ENCODE data around the gene TWIST2. TPM values are rescaled to one million over a fixed set of nuclear protein-coding genes. Genes with fewer than 3 reads are reported as not detected.

Gene TWIST2
- total RNA-seq, 2 donors from 2014 or later, result 1.9 TPM; not detected in 1

- Mint-ChIP-seq H3K27me3 (ENCODE audit: insufficient read depth) (peaks cover 8% of the 10 kb centered on the region), H3K4me1 (peaks cover 4% of the 10 kb centered on the region), H3K9me3 (peaks cover 4% of the 10 kb centered on the region), H3K36me3 (ENCODE audit: low read depth) (no peaks in the 10 kb centered on the region), H3K4me3 (no peak overlapping the region), H3K27ac (no peak overlapping the region)
- TF ChIP-seq, protein P1, sequence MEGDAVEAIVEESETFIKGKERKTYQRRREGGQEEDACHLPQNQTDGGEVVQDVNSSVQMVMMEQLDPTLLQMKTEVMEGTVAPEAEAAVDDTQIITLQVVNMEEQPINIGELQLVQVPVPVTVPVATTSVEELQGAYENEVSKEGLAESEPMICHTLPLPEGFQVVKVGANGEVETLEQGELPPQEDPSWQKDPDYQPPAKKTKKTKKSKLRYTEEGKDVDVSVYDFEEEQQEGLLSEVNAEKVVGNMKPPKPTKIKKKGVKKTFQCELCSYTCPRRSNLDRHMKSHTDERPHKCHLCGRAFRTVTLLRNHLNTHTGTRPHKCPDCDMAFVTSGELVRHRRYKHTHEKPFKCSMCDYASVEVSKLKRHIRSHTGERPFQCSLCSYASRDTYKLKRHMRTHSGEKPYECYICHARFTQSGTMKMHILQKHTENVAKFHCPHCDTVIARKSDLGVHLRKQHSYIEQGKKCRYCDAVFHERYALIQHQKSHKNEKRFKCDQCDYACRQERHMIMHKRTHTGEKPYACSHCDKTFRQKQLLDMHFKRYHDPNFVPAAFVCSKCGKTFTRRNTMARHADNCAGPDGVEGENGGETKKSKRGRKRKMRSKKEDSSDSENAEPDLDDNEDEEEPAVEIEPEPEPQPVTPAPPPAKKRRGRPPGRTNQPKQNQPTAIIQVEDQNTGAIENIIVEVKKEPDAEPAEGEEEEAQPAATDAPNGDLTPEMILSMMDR (conservative IDR thresholded peaks at IDR 0.05), result no peak
- no peak overlapping the region for H3K27ac ChIP-seq (ENCODE audit: low read depth, low read length)
- H3K9ac ChIP-seq (ENCODE audit: extremely low read depth, low read length, poor library complexity, severe bottlenecking), result no peak overlapping the region
- no peaks in the 10 kb centered on the region for H3K36me3 ChIP-seq (ENCODE audit: control insufficient read depth, insufficient read depth, low read length)
- no peaks in the 10 kb centered on the region for H3K4me1 ChIP-seq (ENCODE audit: control insufficient read depth, insufficient read depth, low read length)
- no peak overlapping the region for H3K4me3 ChIP-seq (ENCODE audit: low read length)
- H3K9me3 ChIP-seq (ENCODE audit: control insufficient read depth, low read length), result no peaks in the 10 kb centered on the region
- DNase-seq, result no peak
- no peaks in the 10 kb centered on the region for H3K27me3 ChIP-seq (ENCODE audit: control insufficient read depth, insufficient read depth, low read length, poor library complexity, severe bottlenecking)
- 92% methylated on average over 10 to 11 of the region's 11 CpGs for WGBS, 2 experiments (ENCODE audit: insufficient coverage in 1 of 2, insufficient read length in 1 of 2)
Observed at GRCh38 chr2:238919307-238919706, 71.4 kb downstream of the TWIST2 start.

DNA sequence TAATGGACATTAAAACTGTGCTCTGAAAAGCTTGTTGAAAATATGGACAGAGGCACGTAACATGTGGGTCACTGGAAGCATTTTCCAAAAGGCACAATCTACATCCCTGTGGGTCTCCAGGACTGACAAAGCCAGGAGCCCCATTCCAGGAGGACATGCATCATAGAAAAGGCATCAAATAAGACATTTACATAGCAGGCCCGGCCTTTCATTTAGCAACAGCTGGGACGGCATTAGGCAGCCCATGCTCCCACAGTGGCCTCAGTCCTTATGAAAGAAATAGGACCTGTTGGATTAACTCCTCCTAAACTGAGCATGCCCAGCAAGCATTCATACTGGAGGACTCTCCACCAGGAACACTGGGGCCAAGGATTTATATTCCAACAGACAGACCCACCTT lies 72.2 kb downstream of the TWIST2 start:
- Histone ChIP-seq H3K27me3 (ENCODE audit: control insufficient read depth, insufficient read depth, low read length, poor library complexity, severe bottlenecking) (no peaks in the 10 kb centered on the region), H3K4me1 (ENCODE audit: control insufficient read depth, insufficient read depth, low read length) (no peaks in the 10 kb centered on the region), H3K9ac (ENCODE audit: extremely low read depth, low read length, poor library complexity, severe bottlenecking) (no peak overlapping the region), H3K36me3 (ENCODE audit: control insufficient read depth, insufficient read depth, low read length) (no peaks in the 10 kb centered on the region), H3K27ac (ENCODE audit: low read depth, low read length) (no peak overlapping the region), H3K9me3 (ENCODE audit: control insufficient read depth, low read length) (no peaks in the 10 kb centered on the region), H3K4me3 (ENCODE audit: low read length) (no peak overlapping the region)
- 86 to 88% methylated on average over 3 of the region's 3 CpGs for WGBS, 2 experiments (ENCODE audit: insufficient coverage in 1 of 2, insufficient read length in 1 of 2)
- TF ChIP-seq, protein P1 (conservative IDR thresholded peaks at IDR 0.05), result no peak
- DNase-seq, result no peak
- Mint-ChIP-seq H3K36me3 (ENCODE audit: low read depth) (no peaks in the 10 kb centered on the region), H3K9me3 (peaks cover 2% of the 10 kb centered on the region), H3K27me3 (ENCODE audit: insufficient read depth) (peaks cover 8% of the 10 kb centered on the region), H3K27ac (no peak overlapping the region), H3K4me1 (peaks cover 4% of the 10 kb centered on the region), H3K4me3 (no peak overlapping the region)

DNA sequence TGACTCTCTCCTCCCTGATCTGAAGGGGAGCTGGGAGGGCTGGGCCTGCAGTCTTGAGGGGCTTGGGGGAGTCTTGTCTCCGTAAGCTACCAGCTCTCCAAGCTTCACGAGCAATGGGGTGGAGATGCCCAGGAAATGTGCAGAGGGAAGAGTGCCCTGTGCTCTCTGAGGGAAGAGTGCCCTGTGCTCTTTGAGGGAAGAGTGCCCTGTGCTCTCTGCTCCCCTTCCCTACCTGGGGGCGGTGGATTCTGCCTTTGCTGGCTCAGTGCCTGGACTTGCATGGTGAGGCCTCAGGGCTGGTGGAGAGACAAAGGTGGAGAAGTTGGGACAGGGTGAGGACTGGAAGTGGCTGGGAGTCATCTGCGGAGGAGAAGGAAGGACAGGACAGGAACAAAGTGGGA lies 72.7 kb downstream of the TWIST2 start:
- Histone ChIP-seq H3K27me3 (ENCODE audit: control insufficient read depth, insufficient read depth, low read length, poor library complexity, severe bottlenecking) (no peaks in the 10 kb centered on the region), H3K27ac (ENCODE audit: low read depth, low read length) (no peak overlapping the region), H3K4me3 (ENCODE audit: low read length) (no peak overlapping the region), H3K9ac (ENCODE audit: extremely low read depth, low read length, poor library complexity, severe bottlenecking) (no peak overlapping the region), H3K9me3 (ENCODE audit: control insufficient read depth, low read length) (no peaks in the 10 kb centered on the region), H3K36me3 (ENCODE audit: control insufficient read depth, insufficient read depth, low read length) (no peaks in the 10 kb centered on the region), H3K4me1 (ENCODE audit: control insufficient read depth, insufficient read depth, low read length) (no peaks in the 10 kb centered on the region)
- no peak overlapping the region for H3K4me3 Mint-ChIP-seq
- no peaks in the 10 kb centered on the region for H3K36me3 Mint-ChIP-seq (ENCODE audit: low read depth)
- no peak overlapping the region for H3K27ac Mint-ChIP-seq
- DNase-seq, result no peak
- peaks cover 4% of the 10 kb centered on the region for H3K4me1 Mint-ChIP-seq
- peaks cover 8% of the 10 kb centered on the region for H3K27me3 Mint-ChIP-seq (ENCODE audit: insufficient read depth)
- no peaks in the 10 kb centered on the region for H3K9me3 Mint-ChIP-seq
- 92 to 100% methylated on average over 3 to 4 of the region's 4 CpGs for WGBS, 2 experiments (ENCODE audit: insufficient coverage in 1 of 2, insufficient read length in 1 of 2)
- TF ChIP-seq, protein P1 (conservative IDR thresholded peaks at IDR 0.05), result no peak

All from endodermal cell (in vitro differentiated cells).